GM18873 (cell line): ENCODE measurements around the gene CLDN25.

Experiments used
- ATAC-seq: cut with Tn5 transposase; IDR thresholded peaks from one replicate; pipeline ENCODE4 v1.9.1; 2021; ENCODE audit warnings: mild to moderate bottlenecking, moderate library complexity, moderate number of reproducible peaks; ENCODE audit not compliant: unreplicated experiment, low FRiP score

CLDN25 gene

GRCh38 chr11:113805640-113806039, 26.0 kb downstream of the CLDN25 start:
- no peak for ATAC-seq

GRCh38 chr11:113806406-113806805, 26.8 kb downstream of the CLDN25 start:
- no peak for ATAC-seq

GRCh38 chr11:113808931-113809330, 29.3 kb downstream of the CLDN25 start:
- ATAC-seq, result no peak

- no peak for ATAC-seq
Observed at GRCh38 chr11:113814181-113814580, 34.6 kb downstream of the CLDN25 start.

GRCh38 chr11:113817162-113817561, 37.6 kb downstream of the CLDN25 start:
- no peak for ATAC-seq

- ATAC-seq, result no peak
Observed at GRCh38 chr11:113817626-113818025, 38.0 kb downstream of the CLDN25 start.

- ATAC-seq, result no peak
Observed at GRCh38 chr11:113818426-113818825, 38.8 kb downstream of the CLDN25 start.

- no peak for ATAC-seq
Observed at GRCh38 chr11:113827477-113827876, 47.9 kb downstream of the CLDN25 start.

GRCh38 chr11:113828191-113828590, 48.6 kb downstream of the CLDN25 start:
- ATAC-seq, result no peak

GRCh38 chr11:113829751-113830150, 50.2 kb downstream of the CLDN25 start:
- no peak for ATAC-seq
